HL-60 (cell line): Measurements from ENCODE around the gene WDR45B.

Experiments
- DNase-seq, 2 experiments: peaks; one replicate each; pipeline ENCODE4 v3.0.0-alpha.2; 2010 to 2020; ENCODE audit warnings: low read depth in 1 of 2, low spot score in 1 of 2
- H3K27ac ChIP-seq: fragments of 250-450 bp; sonication (Bioruptor Pico); replicated peaks from 2 replicates; pipeline ENCODE4 v1.5.1; 2020; ENCODE audit warnings: mild to moderate bottlenecking, moderate library complexity
- H3K27me3 ChIP-seq: fragments of 250-450 bp; sonication (Bioruptor Pico); 2 replicates; pipeline ENCODE4 v1.5.1; 2021; ENCODE audit warnings: mild to moderate bottlenecking, moderate library complexity; ENCODE audit not compliant: insufficient read depth, poor library complexity, severe bottlenecking
- H3K4me3 ChIP-seq: replicated peaks from 2 replicates; pipeline ENCODE4 v1.5.1; 2011; ENCODE audit warnings: mild to moderate bottlenecking, control low read depth, low read length; ENCODE audit not compliant: insufficient read depth
- CTCF ChIP-seq: IDR thresholded peaks from one replicate; pipeline ENCODE4 v1.5.1; 2011; ENCODE audit warnings: low read length, control low read depth, inconsistent platforms; ENCODE audit not compliant: insufficient read depth
- GABPA ChIP-seq: IDR thresholded peaks from 2 replicates; pipeline ENCODE4 v1.6.1; 2012; ENCODE audit warnings: low read depth
- POLR2AphosphoS5 ChIP-seq: IDR thresholded peaks from 2 replicates; pipeline ENCODE4 v1.6.1; 2012; ENCODE audit warnings: low read depth
- SPI1 ChIP-seq: IDR thresholded peaks from 2 replicates; pipeline ENCODE4 v1.6.1; 2012; ENCODE audit warnings: low read depth, mild to moderate bottlenecking, borderline replicate concordance
- TF ChIP-seq, protein P1 (sequence below): IDR thresholded peaks from 2 replicates; pipeline ENCODE4 v1.6.1; 2012; ENCODE audit warnings: low read depth; ENCODE audit not compliant: insufficient replicate concordance

Gene WDR45B

DNA sequence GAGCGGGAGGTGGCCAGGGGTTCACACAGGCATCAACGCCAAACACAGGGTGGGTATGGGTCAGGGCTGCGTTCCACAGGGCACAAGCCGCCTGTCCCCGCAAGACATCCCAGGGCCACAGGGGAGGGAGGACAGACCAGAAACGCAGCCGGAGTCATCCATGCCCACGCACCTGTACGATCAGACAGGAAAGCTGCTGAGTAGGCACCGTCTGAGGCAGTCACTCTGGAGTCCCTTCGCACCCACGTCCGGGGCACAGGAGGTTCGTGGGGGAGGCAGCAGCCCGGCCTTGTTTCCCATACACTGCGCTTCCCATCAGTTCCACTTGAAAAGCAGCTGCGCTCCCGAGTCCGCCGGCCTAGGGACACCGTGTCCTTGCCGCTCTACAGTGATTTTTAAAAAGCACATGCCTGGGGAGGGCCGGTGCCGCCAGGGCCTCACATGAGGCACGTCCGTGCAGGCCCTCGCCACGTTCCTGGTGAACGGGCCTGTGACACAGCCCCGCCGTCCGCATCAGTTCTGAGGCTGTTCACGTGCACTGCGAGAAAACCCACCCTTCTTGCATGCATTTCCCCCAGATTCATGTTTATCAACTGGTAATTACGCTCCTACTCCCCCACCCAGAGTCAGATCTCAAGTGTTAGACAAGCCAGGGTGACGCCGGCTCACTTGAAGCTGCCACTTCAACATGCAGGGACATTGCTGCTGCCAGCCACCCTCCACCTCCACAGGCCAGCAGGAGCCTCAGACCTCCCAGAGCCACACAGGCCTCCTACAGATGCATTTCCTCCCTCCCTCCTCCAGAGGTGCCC lies 34.8 kb downstream of the WDR45B start:
- DNase-seq, result no peak
- H3K4me3 ChIP-seq, result no peak overlapping the region
- TF ChIP-seq, protein P1, sequence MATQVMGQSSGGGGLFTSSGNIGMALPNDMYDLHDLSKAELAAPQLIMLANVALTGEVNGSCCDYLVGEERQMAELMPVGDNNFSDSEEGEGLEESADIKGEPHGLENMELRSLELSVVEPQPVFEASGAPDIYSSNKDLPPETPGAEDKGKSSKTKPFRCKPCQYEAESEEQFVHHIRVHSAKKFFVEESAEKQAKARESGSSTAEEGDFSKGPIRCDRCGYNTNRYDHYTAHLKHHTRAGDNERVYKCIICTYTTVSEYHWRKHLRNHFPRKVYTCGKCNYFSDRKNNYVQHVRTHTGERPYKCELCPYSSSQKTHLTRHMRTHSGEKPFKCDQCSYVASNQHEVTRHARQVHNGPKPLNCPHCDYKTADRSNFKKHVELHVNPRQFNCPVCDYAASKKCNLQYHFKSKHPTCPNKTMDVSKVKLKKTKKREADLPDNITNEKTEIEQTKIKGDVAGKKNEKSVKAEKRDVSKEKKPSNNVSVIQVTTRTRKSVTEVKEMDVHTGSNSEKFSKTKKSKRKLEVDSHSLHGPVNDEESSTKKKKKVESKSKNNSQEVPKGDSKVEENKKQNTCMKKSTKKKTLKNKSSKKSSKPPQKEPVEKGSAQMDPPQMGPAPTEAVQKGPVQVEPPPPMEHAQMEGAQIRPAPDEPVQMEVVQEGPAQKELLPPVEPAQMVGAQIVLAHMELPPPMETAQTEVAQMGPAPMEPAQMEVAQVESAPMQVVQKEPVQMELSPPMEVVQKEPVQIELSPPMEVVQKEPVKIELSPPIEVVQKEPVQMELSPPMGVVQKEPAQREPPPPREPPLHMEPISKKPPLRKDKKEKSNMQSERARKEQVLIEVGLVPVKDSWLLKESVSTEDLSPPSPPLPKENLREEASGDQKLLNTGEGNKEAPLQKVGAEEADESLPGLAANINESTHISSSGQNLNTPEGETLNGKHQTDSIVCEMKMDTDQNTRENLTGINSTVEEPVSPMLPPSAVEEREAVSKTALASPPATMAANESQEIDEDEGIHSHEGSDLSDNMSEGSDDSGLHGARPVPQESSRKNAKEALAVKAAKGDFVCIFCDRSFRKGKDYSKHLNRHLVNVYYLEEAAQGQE, result no peak
- no peak for TF ChIP-seq CTCF
- TF ChIP-seq SPI1, result no peak
- no peak for TF ChIP-seq GABPA
- no peak for TF ChIP-seq POLR2AphosphoS5
- H3K27me3 ChIP-seq, result no peaks in the 10 kb centered on the region
- no peak overlapping the region for H3K27ac ChIP-seq

DNA sequence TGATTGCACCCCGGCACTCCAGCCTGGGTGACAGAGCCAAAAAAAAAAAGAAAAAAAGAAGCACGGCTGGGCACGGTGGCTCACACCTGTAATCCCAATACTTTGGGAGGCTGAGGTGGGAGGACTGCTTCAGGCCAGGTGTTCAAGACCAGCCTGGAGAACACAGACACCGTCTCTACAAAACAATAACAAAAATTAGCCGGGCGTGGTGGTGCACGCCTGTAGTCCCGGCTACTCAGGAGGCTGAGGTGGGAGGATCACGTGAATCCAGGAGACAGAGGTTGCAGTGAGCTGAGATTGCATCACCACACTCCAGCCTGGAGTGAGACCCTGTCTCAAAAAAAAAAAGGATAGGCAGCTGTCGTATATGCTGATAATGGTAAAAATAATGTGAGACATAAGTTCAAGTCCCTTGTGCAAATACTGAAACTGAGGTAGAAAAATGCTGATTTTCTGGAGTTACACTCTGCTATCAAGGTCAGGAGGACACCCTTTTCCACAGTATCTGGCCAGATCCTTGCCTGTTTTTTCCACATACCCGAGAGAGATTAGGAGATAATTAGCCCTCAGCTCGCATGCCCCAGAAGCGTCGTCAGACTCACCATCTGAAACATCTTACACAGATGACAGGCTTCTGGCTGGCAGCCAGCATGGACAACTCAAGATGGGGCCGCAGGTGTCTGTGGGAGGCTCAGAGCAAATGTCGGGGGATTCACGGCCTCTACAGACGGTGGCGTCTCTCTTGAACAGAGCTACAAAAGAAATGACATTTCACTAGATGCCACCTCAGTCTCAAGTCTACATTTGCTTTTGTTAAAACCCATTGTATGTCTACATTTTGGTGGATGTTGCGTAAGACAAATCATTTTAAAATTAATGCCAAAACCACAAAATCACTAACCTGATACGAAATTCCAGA lies 36.8 kb downstream of the WDR45B start:
- H3K27ac ChIP-seq, result no peak overlapping the region
- no peak overlapping the region for H3K4me3 ChIP-seq
- no peak for TF ChIP-seq POLR2AphosphoS5
- TF ChIP-seq, protein P1, result no peak
- no peak for TF ChIP-seq CTCF
- no peak for TF ChIP-seq GABPA
- no peak for TF ChIP-seq SPI1
- DNase-seq, result no peak
- H3K27me3 ChIP-seq, result no peaks in the 10 kb centered on the region

GRCh38 chr17:82609655-82610054 lies 38.6 kb downstream of the WDR45B start:
- DNase-seq, result no peak
- no peak overlapping the region for H3K27ac ChIP-seq
- H3K27me3 ChIP-seq, result no peaks in the 10 kb centered on the region
- no peak for TF ChIP-seq GABPA
- TF ChIP-seq SPI1, result no peak
- TF ChIP-seq POLR2AphosphoS5, result no peak
- TF ChIP-seq, protein P1, result no peak
- TF ChIP-seq CTCF, result no peak
- no peak overlapping the region for H3K4me3 ChIP-seq
